ENCODE data around the gene PCDHGC5. TPM values are rescaled to one million over a fixed set of nuclear protein-coding genes. Genes with fewer than 3 reads are reported as not detected.
A peak's percentile ranks its signal among the peaks of the same experiment; 100 is the strongest.

Gene PCDHGC5
- total RNA-seq, 1 donor from 2014 or later, result 7.7 TPM

DNA sequence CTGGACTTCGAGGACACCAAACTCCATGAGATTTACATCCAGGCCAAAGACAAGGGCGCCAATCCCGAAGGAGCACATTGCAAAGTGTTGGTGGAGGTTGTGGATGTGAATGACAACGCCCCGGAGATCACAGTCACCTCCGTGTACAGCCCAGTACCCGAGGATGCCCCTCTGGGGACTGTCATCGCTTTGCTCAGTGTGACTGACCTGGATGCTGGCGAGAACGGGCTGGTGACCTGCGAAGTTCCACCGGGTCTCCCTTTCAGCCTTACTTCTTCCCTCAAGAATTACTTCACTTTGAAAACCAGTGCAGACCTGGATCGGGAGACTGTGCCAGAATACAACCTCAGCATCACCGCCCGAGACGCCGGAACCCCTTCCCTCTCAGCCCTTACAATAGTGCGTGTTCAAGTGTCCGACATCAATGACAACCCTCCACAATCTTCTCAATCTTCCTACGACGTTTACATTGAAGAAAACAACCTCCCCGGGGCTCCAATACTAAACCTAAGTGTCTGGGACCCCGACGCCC, 11.8 kb upstream of the PCDHGC5 start:
- Histone ChIP-seq H3K36me3 (ENCODE audit: insufficient read depth, low read length) (no peaks in the 10 kb centered on the region), H2AFZ (ENCODE audit: low read depth, low read length) (no peak overlapping the region), H4K20me1 (ENCODE audit: insufficient read depth, low read length) (peaks cover 62% of the 10 kb centered on the region), H3K9me3 (ENCODE audit: insufficient read depth, low read depth, low read length) (no peaks in the 10 kb centered on the region), H3K9ac (ENCODE audit: low read length) (peak overlapping the region; percentile 90), H3K79me2 (ENCODE audit: insufficient read depth, low read length) (peaks cover 52% of the 10 kb centered on the region), H3K27ac (ENCODE audit: low read depth, low read length) (peak overlapping the region; percentile 80), H3K4me3 (ENCODE audit: insufficient read depth, low read depth, low read length) (peak overlapping the region; percentile 87), H3K27me3 (ENCODE audit: insufficient read depth, low read length) (no peaks in the 10 kb centered on the region), H3K4me1 (ENCODE audit: insufficient read depth, low read length) (peaks cover 35% of the 10 kb centered on the region), H3K4me2 (ENCODE audit: low read length) (peak overlapping the region; percentile 99)
- DNase-seq (ENCODE audit: low read depth), result no peak
- H3K4me3 Mint-ChIP-seq (ENCODE audit: unreplicated experiment), result peak overlapping the region; percentile 98
- peak overlapping the region; percentile 53 for H3K27ac Mint-ChIP-seq (ENCODE audit: unreplicated experiment)
- no peak for FAIRE-seq
- H3K27me3 Mint-ChIP-seq (ENCODE audit: low read depth, unreplicated experiment), result no peaks in the 10 kb centered on the region
- peaks cover 4% of the 10 kb centered on the region for H3K9me3 Mint-ChIP-seq (ENCODE audit: unreplicated experiment)
- peaks cover 28% of the 10 kb centered on the region for H3K36me3 Mint-ChIP-seq (ENCODE audit: low read depth, unreplicated experiment)
- peaks cover 14% of the 10 kb centered on the region for H3K4me1 Mint-ChIP-seq (ENCODE audit: low read depth, unreplicated experiment)
- TF ChIP-seq, protein P1, sequence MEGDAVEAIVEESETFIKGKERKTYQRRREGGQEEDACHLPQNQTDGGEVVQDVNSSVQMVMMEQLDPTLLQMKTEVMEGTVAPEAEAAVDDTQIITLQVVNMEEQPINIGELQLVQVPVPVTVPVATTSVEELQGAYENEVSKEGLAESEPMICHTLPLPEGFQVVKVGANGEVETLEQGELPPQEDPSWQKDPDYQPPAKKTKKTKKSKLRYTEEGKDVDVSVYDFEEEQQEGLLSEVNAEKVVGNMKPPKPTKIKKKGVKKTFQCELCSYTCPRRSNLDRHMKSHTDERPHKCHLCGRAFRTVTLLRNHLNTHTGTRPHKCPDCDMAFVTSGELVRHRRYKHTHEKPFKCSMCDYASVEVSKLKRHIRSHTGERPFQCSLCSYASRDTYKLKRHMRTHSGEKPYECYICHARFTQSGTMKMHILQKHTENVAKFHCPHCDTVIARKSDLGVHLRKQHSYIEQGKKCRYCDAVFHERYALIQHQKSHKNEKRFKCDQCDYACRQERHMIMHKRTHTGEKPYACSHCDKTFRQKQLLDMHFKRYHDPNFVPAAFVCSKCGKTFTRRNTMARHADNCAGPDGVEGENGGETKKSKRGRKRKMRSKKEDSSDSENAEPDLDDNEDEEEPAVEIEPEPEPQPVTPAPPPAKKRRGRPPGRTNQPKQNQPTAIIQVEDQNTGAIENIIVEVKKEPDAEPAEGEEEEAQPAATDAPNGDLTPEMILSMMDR (IDR thresholded peaks at IDR 0.05; ENCODE audit: insufficient read depth, low read depth, low read length), result no peak
- TF ChIP-seq EZH2 (IDR thresholded peaks at IDR 0.05; ENCODE audit: insufficient read depth, low read length), result no peak

DNA sequence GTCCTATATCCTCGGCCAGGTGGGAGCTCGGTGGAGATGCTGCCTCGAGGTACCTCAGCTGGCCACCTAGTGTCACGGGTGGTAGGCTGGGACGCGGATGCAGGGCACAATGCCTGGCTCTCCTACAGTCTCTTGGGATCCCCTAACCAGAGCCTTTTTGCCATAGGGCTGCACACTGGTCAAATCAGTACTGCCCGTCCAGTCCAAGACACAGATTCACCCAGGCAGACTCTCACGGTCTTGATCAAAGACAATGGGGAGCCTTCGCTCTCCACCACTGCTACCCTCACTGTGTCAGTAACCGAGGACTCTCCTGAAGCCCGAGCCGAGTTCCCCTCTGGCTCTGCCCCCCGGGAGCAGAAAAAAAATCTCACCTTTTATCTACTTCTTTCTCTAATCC, 11.1 kb upstream of the PCDHGC5 start:
- peak overlapping the region; percentile 99 for H3K4me2 ChIP-seq (ENCODE audit: low read length)
- peak overlapping the region; percentile 90 for H3K9ac ChIP-seq (ENCODE audit: low read length)
- H3K4me1 Mint-ChIP-seq (ENCODE audit: low read depth, unreplicated experiment), result peaks cover 14% of the 10 kb centered on the region
- FAIRE-seq (no peak), DNase-seq (ENCODE audit: low read depth) (no peak)
- H3K4me3 ChIP-seq (ENCODE audit: insufficient read depth, low read depth, low read length), result peak overlapping the region; percentile 87
- no peaks in the 10 kb centered on the region for H3K27me3 ChIP-seq (ENCODE audit: insufficient read depth, low read length)
- H3K4me3 Mint-ChIP-seq (ENCODE audit: unreplicated experiment), result peak overlapping the region; percentile 98
- H4K20me1 ChIP-seq (ENCODE audit: insufficient read depth, low read length), result peaks cover 68% of the 10 kb centered on the region
- H3K36me3 ChIP-seq (ENCODE audit: insufficient read depth, low read length), result no peaks in the 10 kb centered on the region
- H2AFZ ChIP-seq (ENCODE audit: low read depth, low read length), result no peak overlapping the region
- no peak overlapping the region for H3K27ac ChIP-seq (ENCODE audit: low read depth, low read length)
- H3K4me1 ChIP-seq (ENCODE audit: insufficient read depth, low read length), result peaks cover 35% of the 10 kb centered on the region
- peaks cover 57% of the 10 kb centered on the region for H3K79me2 ChIP-seq (ENCODE audit: insufficient read depth, low read length)
- TF ChIP-seq, protein P1 (IDR thresholded peaks at IDR 0.05; ENCODE audit: insufficient read depth, low read depth, low read length), result no peak
- no peak for TF ChIP-seq EZH2 (IDR thresholded peaks at IDR 0.05; ENCODE audit: insufficient read depth, low read length)
- H3K27me3 Mint-ChIP-seq (ENCODE audit: low read depth, unreplicated experiment), result no peaks in the 10 kb centered on the region
- no peaks in the 10 kb centered on the region for H3K9me3 ChIP-seq (ENCODE audit: insufficient read depth, low read depth, low read length)
- no peak overlapping the region for H3K27ac Mint-ChIP-seq (ENCODE audit: unreplicated experiment)
- H3K9me3 Mint-ChIP-seq (ENCODE audit: unreplicated experiment), result peaks cover 4% of the 10 kb centered on the region
- H3K36me3 Mint-ChIP-seq (ENCODE audit: low read depth, unreplicated experiment), result peaks cover 28% of the 10 kb centered on the region

DNA sequence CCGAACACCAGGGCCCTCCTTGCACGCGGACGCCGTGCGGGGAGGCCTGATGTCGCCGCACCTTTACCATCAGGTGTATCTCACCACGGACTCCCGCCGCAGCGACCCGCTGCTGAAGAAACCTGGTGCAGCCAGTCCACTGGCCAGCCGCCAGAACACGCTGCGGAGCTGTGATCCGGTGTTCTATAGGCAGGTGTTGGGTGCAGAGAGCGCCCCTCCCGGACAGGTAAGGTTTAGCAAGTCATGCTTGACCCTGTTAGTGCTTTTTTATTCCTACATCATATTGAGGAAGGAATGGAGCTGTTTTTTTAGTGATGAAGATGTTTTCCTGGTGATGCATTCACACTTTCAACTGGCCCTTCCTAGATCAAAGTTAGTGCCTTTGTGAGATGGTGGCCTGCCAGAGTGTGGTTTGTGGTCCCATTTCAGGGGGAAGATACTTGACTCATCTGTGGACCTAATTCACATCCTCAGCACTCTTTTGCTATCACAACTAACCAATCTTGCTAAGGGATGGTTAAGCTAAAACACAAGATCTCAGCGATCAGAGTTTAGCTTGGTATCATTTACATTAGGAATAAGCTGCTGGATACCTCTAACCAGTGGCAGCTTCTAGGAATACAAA, 10.4 kb upstream of the PCDHGC5 start:
- Histone ChIP-seq H3K9me3 (ENCODE audit: insufficient read depth, low read depth, low read length) (no peaks in the 10 kb centered on the region), H3K27ac (ENCODE audit: low read depth, low read length) (no peak overlapping the region), H3K9ac (ENCODE audit: low read length) (peak overlapping the region; percentile 90), H3K4me1 (ENCODE audit: insufficient read depth, low read length) (peaks cover 35% of the 10 kb centered on the region), H2AFZ (ENCODE audit: low read depth, low read length) (no peak overlapping the region), H3K36me3 (ENCODE audit: insufficient read depth, low read length) (no peaks in the 10 kb centered on the region), H3K4me3 (ENCODE audit: insufficient read depth, low read depth, low read length) (peak overlapping the region; percentile 87), H3K4me2 (ENCODE audit: low read length) (peak overlapping the region; percentile 99), H3K27me3 (ENCODE audit: insufficient read depth, low read length) (no peaks in the 10 kb centered on the region), H3K79me2 (ENCODE audit: insufficient read depth, low read length) (peaks cover 63% of the 10 kb centered on the region), H4K20me1 (ENCODE audit: insufficient read depth, low read length) (peaks cover 74% of the 10 kb centered on the region)
- H3K9me3 Mint-ChIP-seq (ENCODE audit: unreplicated experiment), result peaks cover 4% of the 10 kb centered on the region
- peak overlapping the region; percentile 64 for H3K4me3 Mint-ChIP-seq (ENCODE audit: unreplicated experiment)
- FAIRE-seq, result no peak
- no peak overlapping the region for H3K27ac Mint-ChIP-seq (ENCODE audit: unreplicated experiment)
- peaks cover 28% of the 10 kb centered on the region for H3K36me3 Mint-ChIP-seq (ENCODE audit: low read depth, unreplicated experiment)
- peak; percentile 44 for DNase-seq (ENCODE audit: low read depth)
- TF ChIP-seq, protein P1 (IDR thresholded peaks at IDR 0.05; ENCODE audit: insufficient read depth, low read depth, low read length), result peak; percentile 23
- TF ChIP-seq EZH2 (IDR thresholded peaks at IDR 0.05; ENCODE audit: insufficient read depth, low read length), result no peak
- H3K4me1 Mint-ChIP-seq (ENCODE audit: low read depth, unreplicated experiment), result peaks cover 14% of the 10 kb centered on the region
- H3K27me3 Mint-ChIP-seq (ENCODE audit: low read depth, unreplicated experiment), result no peaks in the 10 kb centered on the region
